ENCODE data around the gene ERC1. TPM values are rescaled to one million over a fixed set of nuclear protein-coding genes. Genes with fewer than 3 reads are reported as not detected.

Gene ERC1
- total RNA-seq, 1 experiment from 2014 or later: 40.4 TPM

GRCh38 chr12:1365703-1366102 is 374.7 kb downstream of the ERC1 start:
- intact Hi-C loops (cut with micrococcal nuclease; ENCODE audit: unreplicated experiment) (no loop called here), in situ Hi-C loops (cut with HindIII; ENCODE audit: low pct_unique_long_range_greater_than_20kb, low sequenced_read_pairs) (no loop called here)
- no peaks in the 10 kb centered on the region for H3K4me1 ChIP-seq (ENCODE audit: control insufficient read depth, insufficient read depth, low read length)
- H3K27me3 ChIP-seq (ENCODE audit: control insufficient read depth, insufficient read depth, low read length): no peaks in the 10 kb centered on the region
- ChIA-PET POLR2A (no interaction called here), CTCF (no interaction called here)
- no peaks in the 10 kb centered on the region for H3K36me3 ChIP-seq (ENCODE audit: control insufficient read depth, insufficient read depth, low read length)
- ATAC-seq (no peak), DNase-seq (ENCODE audit: low read depth, low spot score) (no peak)
- H3K27ac ChIP-seq (ENCODE audit: low read length): no peak overlapping the region
- no peak overlapping the region for H3K4me3 ChIP-seq (ENCODE audit: low read depth in 2 of 2, low read length in 2 of 2)
- no peaks in the 10 kb centered on the region for H3K9me3 ChIP-seq (ENCODE audit: control insufficient read depth, insufficient read depth, low read depth, low read length)
- no TSS peak for BruUV-seq (replicated peaks)
- TF ChIP-seq POLR2AphosphoS5 (IDR thresholded peaks at IDR 0.05; ENCODE audit: low read depth, low read length): no peak
- no peak for TF ChIP-seq CTCF (IDR thresholded peaks at IDR 0.05)
- TF ChIP-seq REST (IDR thresholded peaks at IDR 0.05; ENCODE audit: insufficient read depth in 1 of 2, low read depth in 2 of 2, low read length in 1 of 2): no peak
- TF ChIP-seq SIN3A (IDR thresholded peaks at IDR 0.05; ENCODE audit: borderline replicate concordance, insufficient read depth, low read depth, low read length): no peak
- TF ChIP-seq TCF7L2 (IDR thresholded peaks at IDR 0.05; ENCODE audit: low read depth, low read length): no peak

GRCh38 chr12:1367331-1368291 is 376.6 kb downstream of the ERC1 start:
- ChIA-PET POLR2A (no interaction called here), CTCF (no interaction called here)
- in situ Hi-C loops (cut with HindIII; ENCODE audit: low pct_unique_long_range_greater_than_20kb, low sequenced_read_pairs) (no loop called here), intact Hi-C loops (cut with micrococcal nuclease; ENCODE audit: unreplicated experiment) (no loop called here)
- no peak overlapping the region for H3K4me3 ChIP-seq (ENCODE audit: low read depth in 2 of 2, low read length in 2 of 2)
- BruUV-seq (replicated peaks): no TSS peak
- DNase-seq (ENCODE audit: low read depth, low spot score): no peak
- TF ChIP-seq REST (IDR thresholded peaks at IDR 0.05; ENCODE audit: insufficient read depth in 1 of 2, low read depth in 2 of 2, low read length in 1 of 2) (no peak), CTCF (IDR thresholded peaks at IDR 0.05) (no peak), POLR2AphosphoS5 (IDR thresholded peaks at IDR 0.05; ENCODE audit: low read depth, low read length) (no peak), SIN3A (IDR thresholded peaks at IDR 0.05; ENCODE audit: borderline replicate concordance, insufficient read depth, low read depth, low read length) (no peak), TCF7L2 (IDR thresholded peaks at IDR 0.05; ENCODE audit: low read depth, low read length) (no peak)
- H3K27me3 ChIP-seq (ENCODE audit: control insufficient read depth, insufficient read depth, low read length): no peaks in the 10 kb centered on the region
- no peaks in the 10 kb centered on the region; the same call in 1 of the 2 replicates for H3K36me3 ChIP-seq (ENCODE audit: control insufficient read depth, insufficient read depth, low read length)
- no peaks in the 10 kb centered on the region for H3K4me1 ChIP-seq (ENCODE audit: control insufficient read depth, insufficient read depth, low read length)
- H3K27ac ChIP-seq (ENCODE audit: low read length): no peak overlapping the region
- H3K9me3 ChIP-seq (ENCODE audit: control insufficient read depth, insufficient read depth, low read depth, low read length): no peaks in the 10 kb centered on the region
- ATAC-seq: no peak
